Thymus (tissue), 11 donors: Measurements from ENCODE around the gene SHISAL1. TPM values are rescaled to one million over a fixed set of nuclear protein-coding genes. Genes with fewer than 3 reads are reported as not detected.

Source experiments
- DNase-seq, 9 donors: peaks; one replicate each; pipeline ENCODE4 v3.0.0-alpha.2; 2013; ENCODE audit warnings: low spot score in 9 of 9, low read depth in 6 of 9, missing footprints in 1 of 9
- H3K27ac ChIP-seq, 2 donors: one replicate each; pipeline ENCODE4 v1.5.1; 2013; ENCODE audit warnings: control low read depth in 1 of 2, low read depth in 1 of 2, low read length in 1 of 2, mild to moderate bottlenecking in 1 of 2, moderate library complexity in 1 of 2
- H3K27me3 ChIP-seq, 2 donors: one replicate each; pipeline ENCODE4 v1.5.1; 2013; ENCODE audit warnings: low read length in 1 of 2; ENCODE audit not compliant: control insufficient read depth in 2 of 2, insufficient read depth in 1 of 2
- H3K36me3 ChIP-seq, 2 donors: one replicate each; pipeline ENCODE4 v1.5.1; 2013; ENCODE audit warnings: low read length in 1 of 2, mild to moderate bottlenecking in 1 of 2, moderate library complexity in 1 of 2; ENCODE audit not compliant: control insufficient read depth in 2 of 2, insufficient read depth in 2 of 2
- H3K4me1 ChIP-seq, 2 donors: one replicate each; pipeline ENCODE4 v1.5.1; 2013; ENCODE audit warnings: low read length in 2 of 2; ENCODE audit not compliant: control insufficient read depth in 2 of 2, insufficient read depth in 2 of 2
- H3K4me3 ChIP-seq, 2 donors: one replicate each; pipeline ENCODE4 v1.5.1; 2013; ENCODE audit warnings: low read length in 2 of 2, control low read depth in 1 of 2, mild to moderate bottlenecking in 1 of 2
- H3K9me3 ChIP-seq, 2 donors: one replicate each; pipeline ENCODE4 v1.5.1; 2013; ENCODE audit warnings: low read length in 1 of 2, mild to moderate bottlenecking in 1 of 2; ENCODE audit not compliant: control insufficient read depth in 2 of 2, insufficient read depth in 1 of 2
- WGBS: extraction: QIAGEN DNeasy Blood & Tissue Kit; methylation state at CpG from one replicate; pipeline ENCODE4 v1.1.7; 2013; 5-methylcytosine and 5-hydroxymethylcytosine counted together
- polyA plus RNA-seq: library from polyadenylated mRNA; stranded (reverse); fragments of 200-250 nt; gene quantifications from one replicate; pipeline ENCODE4 v1.2.3, GENCODE V29; 2013
- total RNA-seq: library from RNA; stranded (reverse); fragments of 120-200 nt; gene quantifications from one replicate; pipeline ENCODE4 v1.2.4, GENCODE V29; 2013
- donor health status: healthy.

Gene SHISAL1
- total and polyA plus RNA-seq, 2 donors, result 0.27 to 0.33 TPM

- 94% methylated on average over 9 of the region's 9 CpGs for WGBS
- Histone ChIP-seq H3K36me3 (no peaks in the 10 kb centered on the region), H3K4me1 (peaks cover 0 to 10% of the 10 kb centered on the region in 2 donors), H3K27ac (no peak overlapping the region), H3K4me3 (no peak overlapping the region), H3K9me3 (no peaks in the 10 kb centered on the region), H3K27me3 (peaks cover 4 to 20% of the 10 kb centered on the region in 2 donors)
- DNase-seq, result no peak
Observed at GRCh38 chr22:44280665-44281188, 32.0 kb downstream of the SHISAL1 start.

GRCh38 chr22:44279069-44279360, 33.7 kb downstream of the SHISAL1 start:
- Histone ChIP-seq H3K27me3 (peaks cover 4 to 20% of the 10 kb centered on the region in 2 donors), H3K36me3 (no peaks in the 10 kb centered on the region), H3K4me1 (peaks cover 0 to 4% of the 10 kb centered on the region in 2 donors), H3K9me3 (no peaks in the 10 kb centered on the region), H3K4me3 (no peak overlapping the region), H3K27ac (no peak overlapping the region)
- no peak for DNase-seq
- 28% methylated on average over 9 of the region's 9 CpGs for WGBS

DNA sequence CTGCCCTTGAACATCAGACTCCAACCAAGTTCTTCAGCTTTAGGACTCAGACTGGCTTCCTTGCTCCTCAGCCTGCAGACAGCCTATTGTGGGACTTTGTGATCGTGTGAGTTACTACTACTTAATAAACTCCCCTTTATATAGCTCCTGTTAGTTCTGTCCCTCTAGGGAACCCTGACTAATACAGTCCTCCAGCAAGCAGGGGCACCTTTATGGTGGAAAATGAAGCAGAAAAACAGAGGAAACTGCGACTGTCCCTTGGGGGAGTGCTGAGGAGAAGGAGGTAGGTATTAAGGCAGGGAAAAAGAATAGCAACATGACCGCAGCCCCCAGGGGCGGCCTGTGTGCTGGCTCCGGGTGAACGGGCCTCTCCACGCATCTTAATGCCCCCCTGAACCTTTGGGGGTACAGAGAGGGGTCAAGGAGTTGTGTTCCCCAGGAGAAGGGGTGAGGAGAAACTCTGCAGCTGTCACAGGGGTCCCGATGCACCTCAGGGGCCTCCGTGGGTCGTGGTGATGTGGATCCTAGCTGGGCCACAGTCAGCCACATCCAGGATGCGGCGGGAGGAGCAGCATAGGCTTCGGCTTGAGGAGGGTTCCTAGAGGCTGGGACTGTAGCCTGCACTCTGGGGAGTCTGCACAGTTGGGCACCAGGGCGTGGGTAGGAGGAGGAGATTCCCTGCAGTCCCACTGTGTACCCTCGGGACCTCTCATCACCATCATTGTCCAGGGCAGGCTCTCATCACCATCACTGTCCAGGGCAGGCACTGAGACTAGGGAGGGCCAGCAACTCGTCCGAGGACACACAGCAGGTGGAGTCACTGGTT, 34.3 kb downstream of the SHISAL1 start:
- Histone ChIP-seq H3K27ac (no peak overlapping the region), H3K4me1 (peaks cover 0 to 4% of the 10 kb centered on the region in 2 donors), H3K4me3 (no peak overlapping the region), H3K27me3 (peaks cover 4 to 20% of the 10 kb centered on the region in 2 donors), H3K36me3 (no peaks in the 10 kb centered on the region), H3K9me3 (no peaks in the 10 kb centered on the region)
- 90% methylated on average over 17 of the region's 17 CpGs for WGBS
- no peak for DNase-seq

DNA sequence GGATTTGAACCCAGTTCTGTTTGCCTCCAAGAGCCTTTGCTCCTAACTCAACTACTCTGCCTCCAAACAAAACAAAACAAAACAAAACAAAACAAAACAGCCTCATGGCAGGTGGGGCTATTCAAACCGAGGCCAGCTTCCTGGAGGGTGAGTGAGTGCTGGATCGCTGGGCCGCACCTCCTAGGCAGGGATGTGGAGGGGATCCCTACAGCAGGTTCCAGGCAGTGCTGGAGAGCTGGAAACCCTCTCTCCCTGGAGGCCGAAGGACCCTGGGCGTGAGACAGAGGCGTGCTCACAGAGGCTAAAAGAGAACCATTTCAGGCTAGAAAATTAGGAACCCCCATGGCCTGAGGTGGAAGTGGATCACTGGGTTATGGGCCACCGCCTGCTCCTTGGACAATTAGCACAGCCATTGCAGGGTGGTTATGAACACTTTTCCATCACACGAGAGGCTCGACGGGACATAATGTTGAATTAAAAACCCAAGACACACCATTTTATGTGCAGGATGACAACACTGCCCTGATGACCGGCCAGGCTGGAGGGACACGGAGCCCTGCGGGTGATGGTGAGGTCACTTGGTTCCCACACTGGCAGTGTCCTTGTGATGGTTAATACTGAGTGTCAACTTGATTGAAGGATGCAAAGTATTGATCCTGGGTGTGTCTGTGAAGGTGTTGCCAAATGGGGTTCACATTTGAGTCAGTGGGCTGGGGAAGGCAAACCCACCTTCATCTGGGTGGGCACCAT, 35.2 kb downstream of the SHISAL1 start:
- Histone ChIP-seq H3K27ac (no peak overlapping the region), H3K4me3 (no peak overlapping the region), H3K9me3 (no peaks in the 10 kb centered on the region), H3K4me1 (peaks cover 0 to 4% of the 10 kb centered on the region in 2 donors), H3K36me3 (no peaks in the 10 kb centered on the region), H3K27me3 (peaks cover 4 to 17% of the 10 kb centered on the region in 2 donors)
- DNase-seq, result no peak
- WGBS, result 92% methylated on average over 13 of the region's 13 CpGs

DNA sequence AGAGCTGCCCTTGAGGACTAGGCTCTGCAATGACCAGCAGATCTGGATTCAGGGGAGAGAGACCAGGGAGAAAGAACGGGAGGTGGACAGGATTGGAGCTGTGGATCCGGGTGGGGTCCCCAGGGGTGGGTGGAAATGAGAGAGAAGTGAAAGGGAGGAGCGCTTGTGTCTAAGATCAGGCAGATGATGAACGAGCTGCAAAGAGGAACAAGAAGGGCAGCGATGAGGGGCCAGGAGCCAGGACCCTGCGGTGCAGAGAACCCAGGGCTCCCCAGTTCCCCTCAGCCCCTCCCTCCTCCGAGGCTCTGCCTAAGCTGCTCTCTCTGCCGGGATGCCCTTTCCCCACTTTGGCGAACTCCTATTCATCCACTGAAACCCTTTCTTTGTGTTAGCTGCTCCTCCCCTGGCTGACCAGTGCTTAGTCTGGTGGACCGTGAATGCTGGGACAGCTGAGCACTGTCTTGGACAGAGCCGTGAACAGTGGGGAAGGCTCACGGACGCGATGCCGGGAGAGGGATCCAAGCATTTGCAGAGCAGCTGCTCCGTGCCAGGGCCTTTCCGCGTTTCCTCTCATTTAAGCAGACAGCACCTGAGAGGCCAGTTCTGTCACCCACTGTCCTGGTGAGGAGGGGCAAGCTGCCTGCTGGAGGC, 35.9 kb downstream of the SHISAL1 start:
- WGBS, result 70% methylated on average over 18 of the region's 18 CpGs
- no peak for DNase-seq
- H3K4me1 ChIP-seq, result peaks cover 0 to 4% of the 10 kb centered on the region in 2 donors
- H3K27ac ChIP-seq, result no peak overlapping the region
- H3K36me3 ChIP-seq, result no peaks in the 10 kb centered on the region
- H3K9me3 ChIP-seq, result no peaks in the 10 kb centered on the region
- H3K4me3 ChIP-seq, result no peak overlapping the region
- peaks cover 4 to 17% of the 10 kb centered on the region in 2 donors for H3K27me3 ChIP-seq

DNA sequence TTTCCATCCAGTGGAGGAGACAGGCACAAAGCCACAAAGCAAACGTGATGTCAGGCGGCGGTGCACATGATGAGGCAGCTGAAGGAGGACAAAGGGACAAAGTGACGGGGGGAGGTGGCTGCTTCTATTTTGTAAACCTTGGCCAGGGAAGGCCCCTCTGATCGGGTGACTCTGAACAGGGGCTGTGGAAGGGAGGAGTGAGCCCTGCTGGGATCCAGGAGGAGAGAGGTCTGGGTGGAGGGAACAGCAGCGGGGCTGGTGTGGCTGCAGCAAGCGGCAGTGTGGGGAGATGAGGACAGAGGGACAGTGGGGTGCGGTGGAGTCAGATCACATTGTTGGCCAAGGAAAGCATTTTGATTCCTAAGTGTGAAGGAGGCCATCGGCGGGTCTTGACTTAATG, 36.7 kb downstream of the SHISAL1 start:
- no peaks in the 10 kb centered on the region for H3K9me3 ChIP-seq
- no peaks in the 10 kb centered on the region for H3K36me3 ChIP-seq
- WGBS, result 94% methylated on average over 10 of the region's 10 CpGs
- no peak overlapping the region for H3K27ac ChIP-seq
- H3K27me3 ChIP-seq, result peaks cover 4 to 16% of the 10 kb centered on the region in 2 donors
- H3K4me3 ChIP-seq, result no peak overlapping the region
- H3K4me1 ChIP-seq, result no peaks in the 10 kb centered on the region
- DNase-seq, result no peak

GRCh38 chr22:44275631-44275995, 37.1 kb downstream of the SHISAL1 start:
- Histone ChIP-seq H3K36me3 (no peaks in the 10 kb centered on the region), H3K27ac (no peak overlapping the region), H3K4me3 (no peak overlapping the region), H3K4me1 (no peaks in the 10 kb centered on the region), H3K9me3 (no peaks in the 10 kb centered on the region), H3K27me3 (peaks cover 4 to 15% of the 10 kb centered on the region in 2 donors)
- 78% methylated on average over 5 of the region's 5 CpGs for WGBS
- DNase-seq, result no peak

DNA sequence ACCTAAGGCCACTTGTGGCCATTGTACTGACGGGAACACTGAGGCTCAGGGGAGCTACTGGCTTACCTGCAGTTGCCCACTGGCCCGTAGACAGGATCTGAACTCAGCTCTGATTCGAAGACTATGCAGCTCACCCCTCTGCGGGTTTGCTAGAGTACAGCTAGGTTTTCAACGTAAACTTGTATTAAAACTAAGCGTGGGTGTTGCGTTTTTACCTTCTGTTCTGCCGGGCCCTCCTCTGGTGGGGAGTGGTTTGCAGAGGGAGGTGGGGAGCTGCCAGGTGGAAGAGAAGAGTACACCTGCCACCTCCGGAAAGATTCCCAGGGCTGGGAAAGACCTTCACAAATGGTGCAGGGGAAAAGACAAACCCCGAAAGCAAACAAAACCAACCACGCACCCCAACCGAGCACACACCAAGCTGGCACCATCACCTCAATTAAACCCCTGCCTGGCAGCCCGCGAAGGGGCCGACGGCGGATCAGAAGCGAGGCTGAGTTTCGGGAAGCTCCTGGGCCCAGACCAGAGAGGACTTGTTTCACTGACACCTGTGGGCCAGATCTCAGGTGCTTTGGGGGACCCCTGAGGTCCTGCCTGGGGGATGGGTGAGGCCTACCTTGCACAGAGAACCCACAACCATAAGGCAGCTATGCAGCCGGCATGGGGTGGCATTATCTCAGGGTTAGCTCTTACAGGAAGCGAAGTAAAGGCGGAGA, 37.7 kb downstream of the SHISAL1 start:
- H3K4me3 ChIP-seq, result no peak overlapping the region
- no peaks in the 10 kb centered on the region for H3K4me1 ChIP-seq
- no peak overlapping the region for H3K27ac ChIP-seq
- 97% methylated on average over 22 of the region's 22 CpGs for WGBS
- no peaks in the 10 kb centered on the region for H3K9me3 ChIP-seq
- no peak for DNase-seq
- H3K27me3 ChIP-seq, result peaks cover 4 to 13% of the 10 kb centered on the region in 2 donors
- no peaks in the 10 kb centered on the region for H3K36me3 ChIP-seq
